HG02943 (cell line): Measurements from ENCODE around the gene AIFM1.

Source experiments
- ATAC-seq: cut with Tn5 transposase; IDR thresholded peaks from one replicate; pipeline ENCODE4 v1.9.1; 2021; ENCODE audit warnings: mild to moderate bottlenecking, low read depth, moderate library complexity; ENCODE audit not compliant: unreplicated experiment

Gene AIFM1

GRCh38 chrX:130165703-130166502 lies at the start of gene AIFM1:
TSS of gene AIFM1 (minus strand) at chrX:130165841. CDS start at chrX:130165656, 185 bp downstream.
- peak; percentile 88 for ATAC-seq

DNA sequence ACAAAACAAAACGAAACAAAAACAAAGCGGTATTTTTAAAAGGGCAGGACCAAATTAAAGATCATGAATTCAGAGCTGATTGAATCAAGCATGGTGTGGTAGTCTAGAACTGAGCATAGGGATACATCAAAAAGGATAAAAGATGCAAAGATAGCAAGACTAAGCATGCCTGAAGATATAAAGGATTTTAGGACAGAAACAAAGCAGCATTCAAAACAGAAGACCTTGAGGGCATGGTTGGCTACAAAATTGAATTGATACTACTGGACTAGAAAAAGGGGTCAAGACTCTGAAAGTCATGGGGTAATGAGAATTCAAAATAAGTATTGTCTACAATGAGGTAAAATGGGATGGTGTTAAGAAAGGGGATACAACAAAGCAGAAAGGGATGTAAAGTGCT lies 47.7 kb upstream of the AIFM1 start:
- no peak for ATAC-seq

GRCh38 chrX:130212371-130212770 lies 46.7 kb upstream of the AIFM1 start:
- no peak for ATAC-seq

DNA sequence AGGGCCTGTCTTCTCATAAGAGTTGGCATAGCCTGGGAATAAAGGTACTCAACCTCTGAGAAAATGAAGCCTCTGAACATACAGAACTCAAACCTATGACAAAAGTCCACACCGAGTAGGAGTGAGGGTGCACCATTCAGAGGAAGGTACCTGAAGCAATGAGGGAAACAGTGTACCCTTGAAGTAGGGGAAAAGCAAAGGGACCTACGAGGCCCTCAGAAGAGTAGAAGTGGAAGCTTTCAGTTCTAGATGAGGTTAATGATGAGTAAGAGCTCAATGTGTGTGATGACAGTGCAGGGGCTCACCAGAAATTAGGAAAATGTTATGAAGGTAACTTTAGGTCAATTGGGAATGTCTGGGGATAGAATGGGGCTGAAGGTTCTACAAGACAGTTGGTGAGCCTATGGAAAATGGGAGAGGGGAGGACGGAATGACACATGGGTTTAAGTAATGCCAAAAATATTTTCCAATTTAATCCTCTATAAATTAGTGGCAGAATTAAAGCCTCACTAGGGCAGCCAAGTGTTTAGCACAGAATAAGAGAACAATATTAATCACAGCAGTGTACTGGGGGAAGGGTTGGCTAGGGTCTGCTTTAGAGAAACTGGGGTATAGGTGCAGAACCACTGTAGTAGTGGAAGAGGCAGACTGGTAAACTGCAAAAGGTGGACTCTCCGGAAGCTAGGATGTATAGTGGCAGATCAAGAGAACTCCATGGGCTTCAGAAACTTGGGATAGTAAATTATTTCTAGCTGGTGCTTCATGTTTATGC lies 46.0 kb upstream of the AIFM1 start:
- ATAC-seq = no peak

GRCh38 chrX:130204647-130205046 lies 39.0 kb upstream of the AIFM1 start:
- no peak for ATAC-seq

DNA sequence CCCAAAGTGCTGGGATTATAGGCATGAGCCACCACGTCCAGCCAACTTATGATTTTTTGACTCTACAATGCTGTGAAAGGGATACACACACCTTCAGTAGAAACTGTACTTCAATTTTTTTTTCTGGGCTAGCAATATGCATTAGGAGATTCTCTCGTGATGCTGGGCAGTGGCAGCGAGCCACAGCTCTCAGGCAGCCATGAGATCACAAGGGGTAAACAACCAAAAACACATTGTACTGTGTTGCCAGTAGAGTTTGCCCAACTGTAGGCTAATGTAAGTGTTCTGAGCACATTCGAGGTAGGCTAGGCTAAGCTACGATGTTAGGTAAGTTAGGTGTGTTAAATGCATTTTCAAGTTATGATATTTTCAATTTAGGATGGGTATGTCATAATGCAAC lies 31.8 kb upstream of the AIFM1 start:
- no peak for ATAC-seq

- no peak for ATAC-seq
Measured at GRCh38 chrX:130196466-130196865, 30.8 kb upstream of the AIFM1 start.

- no peak for ATAC-seq
Measured at GRCh38 chrX:130190801-130191200, 25.2 kb upstream of the AIFM1 start.

GRCh38 chrX:130186651-130187050 lies 21.0 kb upstream of the AIFM1 start:
- ATAC-seq = no peak

GRCh38 chrX:130184857-130185256 lies 19.2 kb upstream of the AIFM1 start:
- ATAC-seq = no peak

GRCh38 chrX:130184168-130184567 lies 18.5 kb upstream of the AIFM1 start:
- no peak for ATAC-seq

GRCh38 chrX:130179579-130180215 lies 14.1 kb upstream of the AIFM1 start:
- no peak for ATAC-seq

- no peak for ATAC-seq
Measured at GRCh38 chrX:130179170-130179569, 13.5 kb upstream of the AIFM1 start.

GRCh38 chrX:130176942-130177341 lies 11.3 kb upstream of the AIFM1 start:
- no peak for ATAC-seq

- ATAC-seq = peak; percentile 80
Measured at GRCh38 chrX:130176354-130176776, 10.7 kb upstream of the AIFM1 start.

- ATAC-seq = no peak
Measured at GRCh38 chrX:130174937-130175336, 9.3 kb upstream of the AIFM1 start.

GRCh38 chrX:130174045-130174704 lies 8.5 kb upstream of the AIFM1 start:
- ATAC-seq = no peak

- peak; percentile 30 for ATAC-seq
Measured at GRCh38 chrX:130173190-130173895, 7.7 kb upstream of the AIFM1 start.

DNA sequence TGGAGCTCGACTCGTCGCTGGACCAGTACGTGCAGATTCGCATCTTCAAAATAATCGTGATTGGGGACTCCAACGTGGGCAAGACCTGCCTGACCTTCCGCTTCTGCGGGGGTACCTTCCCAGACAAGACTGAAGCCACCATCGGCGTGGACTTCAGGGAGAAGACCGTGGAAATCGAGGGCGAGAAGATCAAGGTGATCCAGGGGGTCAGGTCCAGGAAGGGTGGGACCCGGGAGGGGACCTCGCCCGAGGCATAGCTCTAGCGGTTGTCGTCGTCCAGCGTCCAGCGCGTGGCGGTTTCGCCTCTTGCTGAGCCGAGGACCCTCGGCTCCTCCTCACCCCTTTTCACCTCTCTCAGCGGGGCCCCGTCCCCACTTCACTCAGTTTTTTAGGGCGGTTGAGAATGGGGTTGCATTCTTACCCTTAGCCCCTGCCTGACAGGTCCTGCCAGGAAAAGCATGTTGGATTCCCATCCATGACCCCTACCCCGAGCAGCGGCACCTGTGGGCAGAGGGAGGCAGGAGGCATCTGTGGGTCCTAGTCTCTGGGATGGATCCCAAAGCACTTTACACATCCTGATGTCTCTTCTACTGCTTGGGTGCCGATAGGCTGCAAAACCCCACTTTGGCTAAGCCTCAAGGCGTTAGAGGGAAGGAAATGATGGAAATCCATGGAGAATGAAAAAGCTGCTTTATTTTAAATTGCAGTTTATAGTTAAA lies 6.6 kb upstream of the AIFM1 start:
- no peak for ATAC-seq
